ENCODE results near the gene EPRS1.

DNA sequence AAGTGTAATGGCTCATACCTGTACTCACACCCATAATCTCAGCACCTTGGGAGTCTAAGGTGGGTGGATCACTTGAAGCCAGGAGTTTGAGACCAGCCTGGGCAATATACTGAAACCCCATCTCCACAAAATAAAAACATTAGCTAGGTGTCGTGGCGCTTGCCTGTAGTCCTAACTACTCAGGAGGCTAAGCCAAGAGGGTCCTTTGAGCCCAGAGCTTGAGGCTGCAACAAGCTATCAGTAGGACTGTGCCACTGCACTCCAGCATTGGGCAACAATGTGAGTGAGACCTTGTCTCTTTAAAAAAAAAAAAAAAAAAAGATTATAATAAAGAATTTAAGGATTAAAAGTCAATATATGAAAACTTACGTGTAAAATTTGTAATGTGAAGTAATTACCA, 31.6 kb upstream of the EPRS1 start:
- TF ChIP-seq, protein P1, sequence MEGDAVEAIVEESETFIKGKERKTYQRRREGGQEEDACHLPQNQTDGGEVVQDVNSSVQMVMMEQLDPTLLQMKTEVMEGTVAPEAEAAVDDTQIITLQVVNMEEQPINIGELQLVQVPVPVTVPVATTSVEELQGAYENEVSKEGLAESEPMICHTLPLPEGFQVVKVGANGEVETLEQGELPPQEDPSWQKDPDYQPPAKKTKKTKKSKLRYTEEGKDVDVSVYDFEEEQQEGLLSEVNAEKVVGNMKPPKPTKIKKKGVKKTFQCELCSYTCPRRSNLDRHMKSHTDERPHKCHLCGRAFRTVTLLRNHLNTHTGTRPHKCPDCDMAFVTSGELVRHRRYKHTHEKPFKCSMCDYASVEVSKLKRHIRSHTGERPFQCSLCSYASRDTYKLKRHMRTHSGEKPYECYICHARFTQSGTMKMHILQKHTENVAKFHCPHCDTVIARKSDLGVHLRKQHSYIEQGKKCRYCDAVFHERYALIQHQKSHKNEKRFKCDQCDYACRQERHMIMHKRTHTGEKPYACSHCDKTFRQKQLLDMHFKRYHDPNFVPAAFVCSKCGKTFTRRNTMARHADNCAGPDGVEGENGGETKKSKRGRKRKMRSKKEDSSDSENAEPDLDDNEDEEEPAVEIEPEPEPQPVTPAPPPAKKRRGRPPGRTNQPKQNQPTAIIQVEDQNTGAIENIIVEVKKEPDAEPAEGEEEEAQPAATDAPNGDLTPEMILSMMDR (conservative IDR thresholded peaks at IDR 0.05; ENCODE audit: low read length) = no peak
- no peak for TF ChIP-seq EZH2phosphoT487 (IDR thresholded peaks at IDR 0.05; ENCODE audit: borderline replicate concordance)

All from Loucy (cell line).